HG02678 (cell line): Measurements from ENCODE around the gene DTX2.
"Not testable (repeated sequence)": the region's sequence is repeated elsewhere in the genome, so short reads cannot be mapped to it uniquely, and the experiment has no call there.

Experiments
- ATAC-seq: cut with Tn5 transposase; IDR thresholded peaks from one replicate; pipeline ENCODE4 v1.9.1; 2021; ENCODE audit warnings: mild to moderate bottlenecking, moderate library complexity; ENCODE audit not compliant: unreplicated experiment

The DTX2 gene

DNA sequence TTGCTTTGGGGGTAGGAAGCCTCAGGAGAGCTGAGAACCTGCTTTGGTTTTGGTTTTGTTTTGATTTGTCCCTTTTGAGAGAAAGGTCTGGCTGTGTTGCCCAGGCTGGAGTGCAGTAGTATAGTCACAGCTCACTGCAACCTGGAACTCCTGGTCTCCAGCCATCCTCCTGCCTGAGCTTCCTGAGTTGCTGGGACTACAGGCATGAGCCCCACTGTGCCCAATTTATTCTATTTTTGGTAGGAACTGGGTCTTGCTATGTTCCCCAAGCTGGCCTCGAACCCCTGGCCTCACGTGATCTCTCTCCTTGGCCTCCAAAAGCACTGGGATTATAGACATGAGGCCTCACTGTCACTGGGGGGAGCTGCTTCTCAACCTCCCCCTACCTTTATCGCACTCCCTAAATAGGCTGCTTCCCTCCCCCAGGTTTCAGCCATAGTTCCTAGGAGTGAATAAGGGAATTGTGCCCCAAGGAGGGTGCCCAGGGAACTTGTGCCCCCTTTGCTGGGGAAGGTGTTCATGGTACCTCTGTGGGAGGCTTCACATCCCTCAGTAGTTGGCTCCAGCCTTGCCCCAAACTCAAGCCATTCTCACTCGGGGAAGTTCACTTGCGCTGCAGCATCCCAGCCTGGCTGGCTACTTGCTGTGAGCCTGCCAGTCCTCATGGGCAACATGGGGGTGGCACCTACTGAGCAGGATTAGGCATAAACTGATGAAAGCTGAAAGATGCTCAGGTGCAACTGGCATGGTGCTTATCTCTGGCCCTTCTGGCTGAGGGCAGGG, 18.7 kb upstream of the DTX2 start:
- ATAC-seq, result not testable (repeated sequence)

DNA sequence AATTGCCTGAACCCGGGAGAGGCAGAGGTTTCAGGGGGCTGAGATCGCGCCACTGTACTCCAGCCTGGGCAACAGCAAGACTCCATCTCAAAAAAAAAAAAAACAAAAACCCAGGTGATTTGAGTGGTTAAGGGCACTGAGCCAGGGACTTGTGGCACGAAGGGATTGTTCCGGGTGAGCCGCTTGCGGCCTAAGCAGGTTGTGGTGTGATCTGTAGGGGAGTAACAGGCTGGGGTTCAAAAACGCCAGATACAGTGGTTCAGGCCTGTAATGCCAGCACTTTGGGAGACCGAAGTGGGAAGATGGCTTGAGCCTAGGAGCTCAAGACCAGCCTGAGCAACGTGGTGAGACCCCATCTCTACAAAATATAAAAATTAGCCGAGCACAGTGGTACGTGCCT, 17.7 kb upstream of the DTX2 start:
- ATAC-seq, result peak; percentile 63

DNA sequence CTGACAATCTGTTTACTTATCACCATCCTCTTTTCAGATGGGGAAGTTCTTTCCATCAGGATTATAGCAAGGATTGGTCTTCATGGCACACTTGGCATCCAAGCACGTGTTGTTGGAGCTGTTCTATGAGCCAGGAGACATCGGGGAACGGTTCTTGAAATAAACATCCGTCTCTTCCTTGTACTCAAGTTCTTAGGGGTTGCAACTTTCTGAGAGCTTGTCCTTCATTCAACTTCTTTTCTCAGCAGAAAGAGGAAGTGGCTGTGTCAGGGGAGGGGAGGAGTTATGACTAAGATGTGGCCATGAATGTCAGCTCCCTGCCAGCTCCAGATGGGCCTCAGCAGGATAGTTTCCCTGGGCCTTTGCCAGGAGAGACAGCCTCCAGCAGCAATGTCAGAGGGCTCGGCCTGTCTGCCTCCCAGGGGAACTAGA, 15.9 kb upstream of the DTX2 start:
- ATAC-seq, result peak; percentile 68

DNA sequence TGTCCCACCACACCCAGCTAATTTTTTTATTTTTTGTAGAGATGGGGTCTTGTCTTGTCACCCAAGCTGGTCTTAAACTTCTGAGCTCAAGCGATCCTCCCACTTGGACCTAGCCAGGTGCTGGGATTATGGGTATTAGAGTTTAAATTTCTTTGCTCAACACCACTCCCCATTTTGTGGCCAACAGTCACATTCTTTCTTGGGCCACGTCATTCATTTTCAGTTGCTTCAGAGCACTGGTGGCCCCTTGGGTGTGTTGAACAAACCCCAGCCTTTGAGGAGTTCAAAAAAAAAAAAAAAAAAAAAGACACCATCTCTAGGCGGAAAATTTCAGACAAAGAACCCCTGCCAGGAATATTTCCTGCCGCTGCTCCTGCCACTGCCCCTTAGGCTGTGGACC, 4.5 kb upstream of the DTX2 start:
- not testable (repeated sequence) for ATAC-seq

DNA sequence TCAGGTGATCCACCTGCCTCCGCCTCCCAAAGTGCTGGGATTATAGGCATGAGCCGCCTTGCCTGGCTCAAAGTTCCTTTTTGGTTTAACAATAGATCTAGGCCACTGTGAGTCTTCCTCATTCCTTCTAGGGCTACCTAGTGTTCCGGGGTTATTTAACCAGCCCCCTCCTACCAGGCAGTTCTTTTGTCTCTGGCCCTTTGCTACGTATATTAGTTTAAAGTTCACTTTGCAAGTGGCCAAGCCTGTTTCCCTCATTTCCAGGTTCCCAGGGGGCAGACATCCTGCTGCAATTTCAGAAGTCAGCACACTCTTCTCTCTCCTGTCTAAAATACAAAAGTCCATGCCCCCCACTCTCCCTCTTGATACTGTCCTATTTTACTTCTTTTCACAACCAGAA, 3.0 kb upstream of the DTX2 start:
- ATAC-seq, result not testable (repeated sequence)

DNA sequence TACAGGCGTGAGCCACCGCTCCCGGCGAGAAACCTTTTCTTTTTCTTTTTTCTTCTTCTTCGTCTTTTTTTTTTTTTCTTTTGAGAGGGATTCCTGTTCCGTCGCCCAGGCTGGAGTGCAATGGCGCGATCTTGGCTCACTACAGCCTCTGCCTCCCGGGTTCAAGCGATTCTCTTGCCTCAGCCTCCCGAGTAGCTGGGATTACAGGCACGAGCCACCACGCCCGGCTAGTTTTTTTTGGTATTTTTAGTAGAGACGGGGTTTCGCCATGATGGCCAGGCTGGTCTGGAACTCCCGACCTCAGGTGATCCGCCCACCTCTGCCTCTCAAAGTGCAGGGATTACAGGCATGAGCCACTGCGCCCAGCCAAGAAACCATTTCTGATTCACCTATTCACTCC, 742 bp upstream of the DTX2 start:
- not testable (repeated sequence) for ATAC-seq

DNA sequence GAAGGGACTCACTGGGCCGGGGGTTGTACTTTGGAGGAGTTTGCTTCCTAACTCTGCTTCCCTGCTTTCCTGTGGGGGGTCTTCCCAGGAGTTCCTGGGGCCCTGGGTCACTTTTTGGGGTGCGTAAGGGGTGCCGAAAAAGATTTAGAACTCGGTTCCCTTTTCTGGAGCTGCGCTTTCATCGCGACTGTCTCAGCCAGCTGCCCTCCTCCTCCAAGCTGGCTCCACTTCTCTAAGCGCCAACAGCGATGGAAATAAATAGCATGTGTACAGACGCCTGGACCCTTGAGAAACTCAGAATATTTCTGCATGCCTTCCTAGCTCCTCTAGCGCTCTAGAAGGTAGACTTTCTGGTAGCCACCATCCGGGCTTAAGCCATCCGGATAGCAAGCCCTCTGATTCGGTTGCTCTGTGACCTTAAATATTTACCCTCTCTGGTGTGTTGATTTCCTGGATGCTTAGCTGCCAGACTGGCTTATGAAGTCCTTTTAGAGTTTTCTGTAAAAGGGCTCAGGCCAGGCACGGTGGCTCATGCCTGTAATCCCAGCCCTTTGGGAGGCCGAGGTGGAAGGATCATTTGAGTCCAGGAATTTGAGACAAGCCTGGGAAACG, 868 bp downstream of the DTX2 start:
- ATAC-seq, result not testable (repeated sequence)

DNA sequence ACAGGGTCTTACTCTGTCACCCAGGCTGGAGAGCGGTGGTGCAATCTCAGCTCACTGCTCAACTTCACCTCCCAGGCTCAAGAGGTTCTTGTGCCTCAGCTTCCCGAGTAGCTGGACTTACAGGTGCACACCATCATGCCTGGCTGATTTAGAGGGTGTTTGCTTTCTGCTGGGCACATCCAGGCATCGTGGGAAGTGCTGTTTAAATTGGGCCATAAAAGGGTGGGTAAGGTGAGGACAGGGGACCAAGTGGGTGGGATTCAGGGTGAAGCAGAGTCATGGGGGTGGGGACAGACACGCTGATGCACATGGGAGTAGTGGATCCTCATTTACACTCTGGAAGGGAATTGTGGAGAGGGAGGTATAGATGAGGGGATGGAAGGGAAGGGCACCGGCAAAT, 3.5 kb downstream of the DTX2 start:
- ATAC-seq, result not testable (repeated sequence)

DNA sequence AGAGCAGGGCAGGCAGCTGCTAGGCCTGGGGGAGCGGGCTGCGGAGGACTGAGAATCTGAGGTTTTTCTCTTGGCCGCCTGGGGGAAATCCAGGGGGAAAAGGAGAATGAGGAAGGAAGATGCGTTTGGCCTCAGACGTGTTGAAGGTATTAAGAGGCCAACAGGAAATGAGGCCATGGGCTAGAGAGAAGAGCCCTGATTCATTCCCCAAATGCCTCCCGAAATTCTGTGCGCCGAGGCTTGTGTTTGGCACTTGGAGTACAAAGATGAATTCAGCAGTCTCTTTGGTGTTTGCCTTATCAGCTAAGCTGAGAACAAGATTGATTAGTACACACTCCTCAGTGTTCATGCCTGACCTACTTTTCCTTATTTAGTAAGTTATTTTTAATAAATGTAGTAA, 4.4 kb downstream of the DTX2 start:
- ATAC-seq, result not testable (repeated sequence)

DNA sequence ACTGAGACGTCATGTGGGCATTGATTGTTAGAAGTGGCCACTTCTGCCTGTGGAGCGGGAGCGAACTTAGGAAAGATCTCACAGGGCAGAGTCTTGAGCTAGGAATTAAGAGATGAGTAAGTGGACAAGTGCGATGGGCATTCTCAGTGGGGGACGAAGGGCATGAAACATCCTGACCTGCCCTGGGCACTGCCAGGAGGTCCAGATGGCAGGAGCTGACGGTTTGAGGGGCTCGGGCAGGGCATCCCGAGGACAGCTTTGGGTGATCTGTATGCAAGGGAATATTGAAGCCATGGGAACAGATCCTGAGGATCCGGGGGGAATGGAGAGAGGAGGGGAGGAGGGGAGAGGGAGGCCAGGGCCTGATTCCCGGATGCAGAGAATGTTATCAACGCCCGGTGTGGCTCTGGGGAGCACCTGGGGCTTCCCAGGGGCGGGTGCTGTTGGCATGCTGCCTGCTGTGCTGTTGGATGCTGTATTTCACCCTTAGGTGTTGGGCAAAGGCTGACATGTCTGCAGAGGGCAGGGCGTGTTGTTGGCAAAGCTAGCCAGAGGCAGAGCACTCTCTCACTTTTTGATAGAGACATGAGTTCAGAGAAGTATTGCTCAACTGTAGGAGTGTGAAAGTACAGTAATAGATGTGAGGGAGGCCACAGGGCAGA, 6.4 kb downstream of the DTX2 start:
- not testable (repeated sequence) for ATAC-seq

DNA sequence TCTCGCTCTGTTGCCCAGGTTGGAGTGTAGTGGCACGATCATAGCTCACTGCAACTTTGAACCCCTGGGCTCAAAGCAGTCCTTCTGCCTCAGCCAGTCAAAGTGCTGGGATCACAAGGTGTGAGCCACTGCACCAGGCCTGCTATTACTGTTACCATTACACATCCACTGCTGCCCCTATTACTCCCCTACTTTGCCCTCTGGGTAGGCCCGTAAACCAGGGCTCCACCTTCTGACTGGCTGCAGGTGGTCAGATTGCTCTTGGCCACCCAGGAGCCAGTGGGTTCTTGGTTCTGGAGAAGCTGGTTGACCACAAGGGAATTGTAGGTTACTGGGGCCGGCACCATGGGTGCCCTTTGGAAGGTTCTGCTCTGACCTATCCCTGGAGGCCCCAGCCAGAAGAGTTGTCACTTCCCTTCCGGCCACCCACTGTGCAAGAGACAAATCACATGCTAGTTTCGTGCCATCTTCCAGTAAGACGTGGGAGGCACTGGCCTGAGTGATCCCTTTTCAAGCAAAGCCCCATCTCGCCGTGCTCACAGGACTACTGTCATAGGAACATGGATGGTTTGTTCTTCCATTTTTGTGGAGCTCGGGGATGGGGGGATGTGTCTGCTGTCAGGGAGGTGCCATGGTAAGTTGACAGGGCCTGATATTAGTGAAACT, 10.2 kb downstream of the DTX2 start:
- ATAC-seq, result not testable (repeated sequence)

DNA sequence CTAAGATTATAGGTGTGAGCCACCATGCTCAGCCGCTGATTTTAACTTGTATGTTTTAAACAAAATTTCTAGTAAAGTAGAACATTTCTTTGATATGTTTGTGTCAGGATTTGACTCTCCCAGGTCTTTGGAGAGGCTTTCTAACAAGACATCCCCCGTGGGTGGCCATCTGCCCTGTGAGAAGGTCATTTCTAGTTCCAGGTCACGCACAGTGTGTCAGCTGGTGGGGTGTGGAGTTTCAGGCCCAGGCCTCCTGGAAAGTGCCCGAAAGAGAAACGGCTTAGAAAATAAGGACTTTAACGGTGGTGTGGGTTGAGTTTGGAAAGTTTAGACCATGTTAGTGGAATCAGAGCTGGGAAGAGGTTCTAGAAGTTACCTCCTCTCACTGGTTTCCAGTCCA, 11.6 kb downstream of the DTX2 start:
- ATAC-seq, result not testable (repeated sequence)

DNA sequence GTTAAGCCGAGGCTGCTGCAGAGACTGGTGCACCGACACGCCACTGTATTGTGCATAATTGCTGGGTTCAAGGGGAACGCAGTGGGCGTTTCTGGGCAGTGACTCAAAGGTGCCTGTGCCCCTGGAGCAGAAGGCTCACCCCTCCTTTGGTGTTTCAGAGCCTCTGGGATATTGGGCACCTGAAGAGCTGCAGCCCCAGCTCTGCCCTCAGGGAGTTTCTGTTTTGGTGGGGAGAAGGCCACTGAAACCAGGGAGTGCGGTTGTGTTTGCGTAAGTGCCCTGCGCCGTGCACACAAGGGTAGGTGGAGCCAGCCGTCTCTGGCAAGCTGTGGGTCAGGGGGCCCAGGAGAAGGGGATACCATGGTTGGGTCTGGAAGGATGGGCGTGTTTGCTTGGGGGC, 14.8 kb downstream of the DTX2 start:
- ATAC-seq, result not testable (repeated sequence)

DNA sequence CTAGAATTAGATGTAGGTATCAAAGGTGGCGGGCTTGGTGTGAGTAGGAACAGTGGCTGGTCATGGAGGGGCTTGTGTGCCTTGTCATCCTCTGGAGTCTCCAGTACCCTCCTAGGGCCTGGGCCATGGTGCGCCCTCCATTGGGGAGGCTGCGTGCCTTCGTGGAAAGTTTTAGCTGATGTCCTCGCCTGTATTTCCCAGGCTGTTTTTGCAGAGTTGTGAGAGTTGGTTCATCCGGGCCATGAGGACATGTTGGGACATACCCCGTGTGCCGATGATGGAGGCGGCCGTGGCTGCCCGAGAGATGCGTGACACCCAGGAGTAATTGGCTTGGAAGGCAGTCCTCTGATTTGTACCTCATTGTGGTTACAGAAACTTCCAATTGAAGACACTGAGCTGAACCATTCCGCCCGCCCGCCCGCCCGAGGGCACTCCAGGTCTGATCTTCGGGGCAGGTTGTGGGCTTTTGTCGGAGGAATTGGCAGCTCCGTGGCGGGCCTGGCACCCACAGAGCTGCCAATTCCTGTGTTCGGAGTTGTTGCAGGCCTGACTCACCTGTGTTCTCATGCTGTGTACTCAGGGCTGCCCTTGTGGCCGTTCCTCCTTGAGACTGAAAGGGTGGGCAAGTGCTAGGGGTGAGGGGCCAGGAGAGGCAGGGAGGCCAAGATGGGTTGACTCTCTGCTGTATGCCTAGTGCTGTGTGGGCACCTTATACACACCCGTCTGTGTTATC, 15.4 kb downstream of the DTX2 start:
- ATAC-seq, result not testable (repeated sequence)

DNA sequence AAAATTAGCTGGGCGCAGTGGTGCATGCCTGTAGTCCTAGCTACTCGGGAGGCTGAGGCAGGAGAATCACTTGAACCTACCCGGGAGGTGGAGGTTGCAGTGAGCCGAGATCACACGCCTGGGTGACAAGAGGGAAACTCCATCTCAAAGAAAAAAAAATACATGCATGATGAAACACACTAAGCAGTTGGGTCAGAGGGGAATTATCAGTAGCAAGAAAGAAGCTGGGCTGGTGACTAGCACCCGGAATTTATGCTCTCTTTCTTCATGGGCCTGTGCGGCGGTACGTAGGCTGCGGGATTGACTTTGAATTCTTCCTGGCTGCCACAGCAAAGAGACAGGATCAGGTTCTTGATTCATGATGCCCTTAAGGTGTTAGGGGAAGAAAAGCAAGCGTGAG, 18.1 kb downstream of the DTX2 start:
- ATAC-seq, result not testable (repeated sequence)

DNA sequence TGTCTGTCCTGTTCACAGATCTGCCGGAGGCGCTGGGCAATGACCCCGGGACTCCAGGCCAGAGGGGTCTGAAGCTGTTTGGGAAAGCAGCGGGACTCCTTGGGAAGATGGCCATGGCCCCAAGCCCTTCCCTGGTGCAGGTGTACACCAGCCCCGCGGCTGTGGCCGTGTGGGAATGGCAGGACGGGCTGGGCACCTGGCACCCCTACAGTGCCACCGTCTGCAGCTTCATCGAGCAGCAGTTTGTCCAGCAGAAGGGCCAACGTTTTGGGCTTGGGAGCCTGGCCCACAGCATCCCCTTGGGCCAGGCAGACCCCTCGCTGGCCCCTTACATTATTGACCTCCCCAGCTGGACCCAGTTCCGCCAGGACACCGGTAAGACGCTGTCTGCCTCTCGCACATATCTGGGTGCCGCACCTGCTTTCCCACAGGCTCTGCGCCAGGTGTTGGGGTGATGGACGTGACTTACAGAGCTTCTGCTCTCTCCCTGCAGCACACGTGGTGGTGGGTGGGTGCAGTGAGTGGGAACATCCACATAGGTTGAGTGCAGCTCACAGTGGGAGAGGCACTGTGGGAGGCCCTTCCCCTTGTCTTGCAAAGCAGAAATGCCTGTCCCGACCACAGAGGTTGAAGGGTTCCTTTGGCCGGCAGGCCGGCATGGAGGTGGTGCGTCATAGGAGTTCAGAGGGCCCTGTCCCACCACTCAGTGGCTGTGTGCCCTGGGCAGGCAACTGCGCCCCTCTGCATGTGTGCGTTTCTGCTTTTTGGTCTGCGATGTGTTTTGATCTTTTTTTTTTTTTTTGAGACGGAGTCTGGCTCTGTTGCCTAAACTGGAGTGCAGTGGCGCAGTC, 19.1 kb downstream of the DTX2 start:
- not testable (repeated sequence) for ATAC-seq

DNA sequence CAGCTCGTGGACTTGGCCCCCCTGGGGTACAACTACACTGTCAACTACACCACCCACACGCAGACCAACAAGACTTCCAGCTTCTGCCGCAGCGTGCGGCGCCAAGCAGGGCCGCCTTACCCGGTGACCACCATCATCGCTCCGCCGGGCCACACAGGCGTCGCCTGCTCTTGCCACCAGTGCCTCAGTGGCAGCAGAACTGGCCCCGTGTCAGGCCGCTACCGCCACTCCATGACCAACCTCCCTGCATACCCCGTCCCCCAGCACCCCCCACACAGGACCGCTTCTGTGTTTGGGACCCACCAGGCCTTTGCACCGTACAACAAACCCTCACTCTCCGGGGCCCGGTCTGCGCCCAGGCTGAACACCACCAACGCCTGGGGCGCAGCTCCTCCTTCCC, 21.2 kb downstream of the DTX2 start:
- ATAC-seq, result not testable (repeated sequence)

DNA sequence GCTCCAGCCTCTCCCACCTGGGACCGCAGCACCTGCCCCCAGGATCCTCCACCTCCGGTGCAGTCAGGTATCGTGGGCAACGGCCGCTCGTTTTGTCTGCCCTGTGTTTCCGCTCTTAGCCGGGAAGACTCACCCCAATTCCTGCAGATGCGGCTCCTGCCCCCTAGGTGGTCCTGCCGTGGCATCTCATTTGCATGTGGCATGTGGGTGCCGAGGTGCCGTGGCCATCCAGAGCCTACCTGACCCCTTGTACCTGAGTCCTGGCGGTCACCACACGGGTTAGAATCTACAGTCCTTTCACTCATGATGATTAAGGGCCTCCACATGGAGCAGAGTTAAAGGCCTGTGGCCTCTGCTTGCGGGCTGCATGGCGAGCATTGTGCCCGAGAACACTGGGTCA, 21.6 kb downstream of the DTX2 start:
- not testable (repeated sequence) for ATAC-seq

DNA sequence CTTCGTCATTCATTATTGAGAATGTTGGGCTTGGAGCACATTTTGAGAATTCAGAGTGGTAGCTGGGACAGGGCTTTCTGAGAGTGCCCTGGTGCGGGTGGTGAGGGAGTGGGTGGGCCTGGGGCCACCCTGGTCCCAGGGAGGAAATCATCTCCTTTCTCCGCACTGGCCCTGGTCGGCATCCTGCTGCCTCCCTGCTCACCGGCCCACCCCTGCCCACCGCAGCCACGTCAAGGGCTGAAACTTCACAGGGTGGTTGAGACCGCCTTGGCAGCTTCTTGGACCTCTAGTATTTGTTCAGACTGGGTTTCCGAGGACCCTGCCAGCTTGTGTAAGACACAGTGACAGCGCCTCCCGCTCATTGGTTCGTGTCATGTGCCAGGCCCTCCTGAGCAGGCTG, 22.9 kb downstream of the DTX2 start:
- ATAC-seq, result not testable (repeated sequence)
